ENCODE data around the gene SLC16A1.
"Not testable (repeated sequence)": the region's sequence is repeated elsewhere in the genome, so short reads cannot be mapped to it uniquely, and the experiment has no call there.

The SLC16A1 gene

GRCh38 chr1:112955773-112956543 lies at the start of gene SLC16A1:
SLC16A1 (minus strand) TSS chr1:112956196; CDS start chr1:112929308, 26,888 bp downstream.
- peak; percentile 98 for DNase-seq (ENCODE audit: low spot score)

GRCh38 chr1:113003751-113004690 lies 48.0 kb upstream of the SLC16A1 start:
- DNase-seq (ENCODE audit: low spot score), result no peak

GRCh38 chr1:113002297-113002696 lies 46.3 kb upstream of the SLC16A1 start:
- DNase-seq (ENCODE audit: low spot score), result no peak

GRCh38 chr1:112998592-112999235 lies 42.7 kb upstream of the SLC16A1 start:
- DNase-seq (ENCODE audit: low spot score), result peak; percentile 81

GRCh38 chr1:112997781-112998180 lies 41.8 kb upstream of the SLC16A1 start:
- peak; percentile 20 for DNase-seq (ENCODE audit: low spot score)

- DNase-seq (ENCODE audit: low spot score), result no peak
These were observed 39.9 kb upstream of the SLC16A1 start for GRCh38 chr1:112995890-112996289.

- not testable (repeated sequence) for DNase-seq (ENCODE audit: low spot score)
These were observed 39.0 kb upstream of the SLC16A1 start for GRCh38 chr1:112995021-112995420.

- DNase-seq (ENCODE audit: low spot score), result no peak
These were observed 36.8 kb upstream of the SLC16A1 start for GRCh38 chr1:112992780-112993179.

- no peak for DNase-seq (ENCODE audit: low spot score)
These were observed 35.6 kb upstream of the SLC16A1 start for GRCh38 chr1:112991402-112992120.

GRCh38 chr1:112990271-112990670 lies 34.3 kb upstream of the SLC16A1 start:
- no peak for DNase-seq (ENCODE audit: low spot score)

- DNase-seq (ENCODE audit: low spot score), result no peak
These were observed 32.4 kb upstream of the SLC16A1 start for GRCh38 chr1:112988367-112988766.

GRCh38 chr1:112985123-112985522 lies 29.1 kb upstream of the SLC16A1 start:
- DNase-seq (ENCODE audit: low spot score), result no peak

GRCh38 chr1:112983537-112984131 lies 27.6 kb upstream of the SLC16A1 start:
- DNase-seq (ENCODE audit: low spot score), result no peak

GRCh38 chr1:112982853-112983536 lies 27.0 kb upstream of the SLC16A1 start:
- no peak for DNase-seq (ENCODE audit: low spot score)

- DNase-seq (ENCODE audit: low spot score), result no peak
These were observed 26.3 kb upstream of the SLC16A1 start for GRCh38 chr1:112982328-112982727.

GRCh38 chr1:112981834-112982233 lies 25.8 kb upstream of the SLC16A1 start:
- not testable (repeated sequence) for DNase-seq (ENCODE audit: low spot score)

GRCh38 chr1:112981426-112981825 lies 25.4 kb upstream of the SLC16A1 start:
- DNase-seq (ENCODE audit: low spot score), result no peak

GRCh38 chr1:112975336-112975735 lies 19.3 kb upstream of the SLC16A1 start:
- DNase-seq (ENCODE audit: low spot score), result no peak

GRCh38 chr1:112974646-112975045 lies 18.6 kb upstream of the SLC16A1 start:
- no peak for DNase-seq (ENCODE audit: low spot score)

GRCh38 chr1:112973788-112974187 lies 17.8 kb upstream of the SLC16A1 start:
- DNase-seq (ENCODE audit: low spot score), result no peak

- peak; percentile 52 for DNase-seq (ENCODE audit: low spot score)
These were observed 15.0 kb upstream of the SLC16A1 start for GRCh38 chr1:112971006-112971405.
